GM23338 (cell line): ENCODE results near the gene EXPH5. TPM values are rescaled to one million over a fixed set of nuclear protein-coding genes. Genes with fewer than 3 reads are reported as not detected.

Experiments used
- ATAC-seq: fragments of 200-7000 bp; cut with Tn5 transposase; 3 replicates; pipeline ENCODE4 v1.9.1; 2020
- DNase-seq: peaks from one replicate; pipeline ENCODE4 v3.0.0-alpha.2; 2015; ENCODE audit warnings: low spot score
- H2AFZ ChIP-seq: fragments of 200-600 bp; sonication (generic); 2 replicates; pipeline ENCODE4 v1.8.0; 2016; ENCODE audit warnings: antibody characterized with exemption, mild to moderate bottlenecking, moderate library complexity
- H3F3A ChIP-seq: fragments of 200-600 bp; sonication (generic); replicated peaks from 2 replicates; pipeline ENCODE4 v1.8.0; 2017; ENCODE audit warnings: antibody characterized with exemption, mixed run types, low read depth
- H3K27ac ChIP-seq: fragments of 200-600 bp; sonication (generic); 2 replicates; pipeline ENCODE4 v1.6.1; 2016; ENCODE audit warnings: low read depth
- H3K27me3 ChIP-seq: fragments of 200-600 bp; sonication (generic); 2 replicates; pipeline ENCODE4 v1.8.0; 2016; ENCODE audit warnings: mild to moderate bottlenecking, mixed run types, moderate library complexity; ENCODE audit not compliant: insufficient read depth
- H3K36me3 ChIP-seq: fragments of 200-600 bp; sonication (generic); 2 replicates; pipeline ENCODE4 v1.8.0; 2016; ENCODE audit warnings: mild to moderate bottlenecking; ENCODE audit not compliant: insufficient read depth
- H3K4me1 ChIP-seq: fragments of 200-600 bp; sonication (generic); 2 replicates; pipeline ENCODE4 v1.8.0; 2016; ENCODE audit warnings: mild to moderate bottlenecking, moderate library complexity; ENCODE audit not compliant: insufficient read depth
- H3K4me2 ChIP-seq: fragments of 200-600 bp; sonication (generic); 2 replicates; pipeline ENCODE4 v1.7.1; 2017; ENCODE audit warnings: mixed run types
- H3K4me3 ChIP-seq: fragments of 200-600 bp; sonication (generic); 2 replicates; pipeline ENCODE4 v1.6.1; 2016; ENCODE audit warnings: mixed run types
- H3K79me2 ChIP-seq: fragments of 200-600 bp; sonication (generic); replicated peaks from 2 replicates; pipeline ENCODE4 v1.8.0; 2017; ENCODE audit warnings: mild to moderate bottlenecking; ENCODE audit not compliant: insufficient read depth
- H3K9me2 ChIP-seq: fragments of 200-600 bp; sonication (generic); 2 replicates; pipeline ENCODE4 v1.8.0; 2017; ENCODE audit not compliant: insufficient read depth
- H4K20me1 ChIP-seq: fragments of 200-600 bp; sonication (generic); replicated peaks from 2 replicates; pipeline ENCODE4 v1.8.0; 2017; ENCODE audit warnings: mild to moderate bottlenecking; ENCODE audit not compliant: insufficient read depth
- H3K27ac Mint-ChIP-seq: 2 replicates; pipeline ENCODE4 v1.8.0; 2020; ENCODE audit warnings: inconsistent platforms, mild to moderate bottlenecking, moderate library complexity, mixed read lengths
- H3K27me3 Mint-ChIP-seq: 3 replicates; pipeline ENCODE4 v1.8.0; 2022; ENCODE audit warnings: low read depth, mild to moderate bottlenecking, moderate library complexity, mixed read lengths, inconsistent platforms; ENCODE audit not compliant: insufficient read depth, poor library complexity
- H3K36me3 Mint-ChIP-seq: 3 replicates; pipeline ENCODE4 v1.8.0; 2021; ENCODE audit warnings: low read depth, mild to moderate bottlenecking, inconsistent platforms, moderate library complexity, mixed read lengths
- H3K4me1 Mint-ChIP-seq: 3 replicates; pipeline ENCODE4 v1.8.0; 2020; ENCODE audit warnings: mild to moderate bottlenecking, inconsistent platforms, mixed read lengths
- H3K4me3 Mint-ChIP-seq: 3 replicates; pipeline ENCODE4 v1.8.0; 2021; ENCODE audit warnings: moderate library complexity, mild to moderate bottlenecking, inconsistent platforms, mixed read lengths
- H3K9me3 Mint-ChIP-seq: 3 replicates; pipeline ENCODE4 v1.8.0; 2020; ENCODE audit warnings: moderate library complexity, mild to moderate bottlenecking, inconsistent platforms, mixed read lengths
- CREB1 ChIP-seq: fragments of 250-450 bp; sonication (Bioruptor Pico); IDR thresholded peaks from 2 replicates; pipeline ENCODE4 v1.5.0; 2020; ENCODE audit warnings: low read depth, mild to moderate bottlenecking, moderate library complexity
- EZH2 ChIP-seq: fragments of 200-600 bp; sonication (generic); IDR thresholded peaks from one replicate; pipeline ENCODE4 v1.8.0; 2017; ENCODE audit warnings: antibody characterized with exemption, mild to moderate bottlenecking, low read depth; ENCODE audit not compliant: unreplicated experiment
- EZH2phosphoT487 ChIP-seq: fragments of 200-600 bp; sonication (generic); IDR thresholded peaks from one replicate; pipeline ENCODE4 v1.8.1; 2018; ENCODE audit warnings: antibody characterized with exemption; ENCODE audit not compliant: unreplicated experiment
- NANOG ChIP-seq: IDR thresholded peaks from 2 replicates; pipeline ENCODE4 v1.6.1; 2016; ENCODE audit warnings: antibody characterized with exemption, borderline replicate concordance
- POLR2AphosphoS5 ChIP-seq: IDR thresholded peaks from 2 replicates; pipeline ENCODE4 v1.6.1; 2016; ENCODE audit warnings: antibody characterized with exemption, low read depth
- REST ChIP-seq: IDR thresholded peaks from one replicate; pipeline ENCODE4 v1.6.1; 2018; ENCODE audit warnings: antibody characterized with exemption; ENCODE audit not compliant: unreplicated experiment
- STAT1 ChIP-seq: IDR thresholded peaks from one replicate; pipeline ENCODE4 v1.6.1; 2016; ENCODE audit warnings: antibody characterized with exemption; ENCODE audit not compliant: unreplicated experiment
- ZNF114 ChIP-seq: fragments of 250-450 bp; sonication (Bioruptor Pico); IDR thresholded peaks from 2 replicates; pipeline ENCODE4 v1.5.0; 2020; ENCODE audit warnings: mild to moderate bottlenecking, moderate library complexity
- ZNF331 ChIP-seq: fragments of 250-450 bp; sonication (Bioruptor Pico); IDR thresholded peaks from 2 replicates; pipeline ENCODE4 v1.5.0; 2020; ENCODE audit warnings: low read depth, mild to moderate bottlenecking, moderate library complexity
- polyA plus RNA-seq: library from polyadenylated mRNA; unstranded; fragments of >200 nt; fragmentation: Nextera tagmentation; extraction: Ambion mirVana; gene quantifications from 2 replicates; pipeline ENCODE4 v1.2.1, GENCODE V29; 2016
- total RNA-seq: library from RNA; depleted of rRNA; stranded (reverse); fragments of >200 nt; shearing (Covaris generic); gene quantifications from 2 replicates; pipeline ENCODE4 v1.2.3, GENCODE V29; 2014
- TF ChIP-seq, protein P1 (sequence below), 2 experiments: fragments of 200-600 bp in 1 of 2; sonication (generic) in 1 of 2; conservative IDR thresholded peaks; 2 replicates each; pipeline versions ENCODE4 v1.5.1 to v1.6.1; 2016 to 2017; ENCODE audit warnings: antibody characterized with exemption in 2 of 2, low read depth in 2 of 2, mild to moderate bottlenecking in 2 of 2, moderate library complexity in 1 of 2
- TF ChIP-seq, protein P2 (sequence below): fragments of 250-450 bp; sonication (Bioruptor Pico); IDR thresholded peaks from 2 replicates; pipeline ENCODE4 v1.5.0; 2020; ENCODE audit warnings: mild to moderate bottlenecking, moderate library complexity

Gene EXPH5
- total and polyA plus RNA-seq, 2 experiments from 2014 or later = 3.6 to 12.6 TPM

- TF ChIP-seq, protein P1, sequence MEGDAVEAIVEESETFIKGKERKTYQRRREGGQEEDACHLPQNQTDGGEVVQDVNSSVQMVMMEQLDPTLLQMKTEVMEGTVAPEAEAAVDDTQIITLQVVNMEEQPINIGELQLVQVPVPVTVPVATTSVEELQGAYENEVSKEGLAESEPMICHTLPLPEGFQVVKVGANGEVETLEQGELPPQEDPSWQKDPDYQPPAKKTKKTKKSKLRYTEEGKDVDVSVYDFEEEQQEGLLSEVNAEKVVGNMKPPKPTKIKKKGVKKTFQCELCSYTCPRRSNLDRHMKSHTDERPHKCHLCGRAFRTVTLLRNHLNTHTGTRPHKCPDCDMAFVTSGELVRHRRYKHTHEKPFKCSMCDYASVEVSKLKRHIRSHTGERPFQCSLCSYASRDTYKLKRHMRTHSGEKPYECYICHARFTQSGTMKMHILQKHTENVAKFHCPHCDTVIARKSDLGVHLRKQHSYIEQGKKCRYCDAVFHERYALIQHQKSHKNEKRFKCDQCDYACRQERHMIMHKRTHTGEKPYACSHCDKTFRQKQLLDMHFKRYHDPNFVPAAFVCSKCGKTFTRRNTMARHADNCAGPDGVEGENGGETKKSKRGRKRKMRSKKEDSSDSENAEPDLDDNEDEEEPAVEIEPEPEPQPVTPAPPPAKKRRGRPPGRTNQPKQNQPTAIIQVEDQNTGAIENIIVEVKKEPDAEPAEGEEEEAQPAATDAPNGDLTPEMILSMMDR (conservative IDR thresholded peaks at IDR 0.05; ENCODE audit: low read depth in 2 of 2) = no peak
- TF ChIP-seq, protein P2, sequence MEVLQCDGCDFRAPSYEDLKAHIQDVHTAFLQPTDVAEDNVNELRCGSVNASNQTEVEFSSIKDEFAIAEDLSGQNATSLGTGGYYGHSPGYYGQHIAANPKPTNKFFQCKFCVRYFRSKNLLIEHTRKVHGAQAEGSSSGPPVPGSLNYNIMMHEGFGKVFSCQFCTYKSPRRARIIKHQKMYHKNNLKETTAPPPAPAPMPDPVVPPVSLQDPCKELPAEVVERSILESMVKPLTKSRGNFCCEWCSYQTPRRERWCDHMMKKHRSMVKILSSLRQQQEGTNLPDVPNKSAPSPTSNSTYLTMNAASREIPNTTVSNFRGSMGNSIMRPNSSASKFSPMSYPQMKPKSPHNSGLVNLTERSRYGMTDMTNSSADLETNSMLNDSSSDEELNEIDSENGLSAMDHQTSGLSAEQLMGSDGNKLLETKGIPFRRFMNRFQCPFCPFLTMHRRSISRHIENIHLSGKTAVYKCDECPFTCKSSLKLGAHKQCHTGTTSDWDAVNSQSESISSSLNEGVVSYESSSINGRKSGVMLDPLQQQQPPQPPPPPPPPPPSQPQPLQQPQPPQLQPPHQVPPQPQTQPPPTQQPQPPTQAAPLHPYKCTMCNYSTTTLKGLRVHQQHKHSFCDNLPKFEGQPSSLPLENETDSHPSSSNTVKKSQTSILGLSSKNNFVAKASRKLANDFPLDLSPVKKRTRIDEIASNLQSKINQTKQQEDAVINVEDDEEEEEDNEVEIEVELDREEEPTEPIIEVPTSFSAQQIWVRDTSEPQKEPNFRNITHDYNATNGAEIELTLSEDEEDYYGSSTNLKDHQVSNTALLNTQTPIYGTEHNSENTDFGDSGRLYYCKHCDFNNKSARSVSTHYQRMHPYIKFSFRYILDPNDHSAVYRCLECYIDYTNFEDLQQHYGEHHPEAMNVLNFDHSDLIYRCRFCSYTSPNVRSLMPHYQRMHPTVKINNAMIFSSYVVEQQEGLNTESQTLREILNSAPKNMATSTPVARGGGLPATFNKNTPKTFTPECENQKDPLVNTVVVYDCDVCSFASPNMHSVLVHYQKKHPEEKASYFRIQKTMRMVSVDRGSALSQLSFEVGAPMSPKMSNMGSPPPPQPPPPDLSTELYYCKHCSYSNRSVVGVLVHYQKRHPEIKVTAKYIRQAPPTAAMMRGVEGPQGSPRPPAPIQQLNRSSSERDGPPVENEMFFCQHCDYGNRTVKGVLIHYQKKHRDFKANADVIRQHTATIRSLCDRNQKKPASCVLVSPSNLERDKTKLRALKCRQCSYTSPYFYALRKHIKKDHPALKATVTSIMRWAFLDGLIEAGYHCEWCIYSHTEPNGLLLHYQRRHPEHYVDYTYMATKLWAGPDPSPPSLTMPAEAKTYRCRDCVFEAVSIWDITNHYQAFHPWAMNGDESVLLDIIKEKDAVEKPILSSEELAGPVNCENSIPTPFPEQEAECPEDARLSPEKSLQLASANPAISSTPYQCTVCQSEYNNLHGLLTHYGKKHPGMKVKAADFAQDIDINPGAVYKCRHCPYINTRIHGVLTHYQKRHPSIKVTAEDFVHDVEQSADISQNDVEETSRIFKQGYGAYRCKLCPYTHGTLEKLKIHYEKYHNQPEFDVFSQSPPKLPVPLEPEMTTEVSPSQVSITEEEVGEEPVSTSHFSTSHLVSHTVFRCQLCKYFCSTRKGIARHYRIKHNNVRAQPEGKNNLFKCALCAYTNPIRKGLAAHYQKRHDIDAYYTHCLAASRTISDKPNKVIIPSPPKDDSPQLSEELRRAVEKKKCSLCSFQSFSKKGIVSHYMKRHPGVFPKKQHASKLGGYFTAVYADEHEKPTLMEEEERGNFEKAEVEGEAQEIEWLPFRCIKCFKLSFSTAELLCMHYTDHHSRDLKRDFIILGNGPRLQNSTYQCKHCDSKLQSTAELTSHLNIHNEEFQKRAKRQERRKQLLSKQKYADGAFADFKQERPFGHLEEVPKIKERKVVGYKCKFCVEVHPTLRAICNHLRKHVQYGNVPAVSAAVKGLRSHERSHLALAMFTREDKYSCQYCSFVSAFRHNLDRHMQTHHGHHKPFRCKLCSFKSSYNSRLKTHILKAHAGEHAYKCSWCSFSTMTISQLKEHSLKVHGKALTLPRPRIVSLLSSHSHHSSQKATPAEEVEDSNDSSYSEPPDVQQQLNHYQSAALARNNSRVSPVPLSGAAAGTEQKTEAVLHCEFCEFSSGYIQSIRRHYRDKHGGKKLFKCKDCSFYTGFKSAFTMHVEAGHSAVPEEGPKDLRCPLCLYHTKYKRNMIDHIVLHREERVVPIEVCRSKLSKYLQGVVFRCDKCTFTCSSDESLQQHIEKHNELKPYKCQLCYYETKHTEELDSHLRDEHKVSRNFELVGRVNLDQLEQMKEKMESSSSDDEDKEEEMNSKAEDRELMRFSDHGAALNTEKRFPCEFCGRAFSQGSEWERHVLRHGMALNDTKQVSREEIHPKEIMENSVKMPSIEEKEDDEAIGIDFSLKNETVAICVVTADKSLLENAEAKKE (CRISPR knock-in tag) = no peak
- TF ChIP-seq CREB1 (CRISPR knock-in tag) = no peak
Observed at GRCh38 chr11:108508653-108509593, 84.6 kb downstream of the EXPH5 start (continued).

GRCh38 chr11:108501396-108501795, 92.2 kb downstream of the EXPH5 start:
- H3K27ac Mint-ChIP-seq = no peak overlapping the region
- H3K4me1 Mint-ChIP-seq = peaks cover 8% of the 10 kb centered on the region; the same call in 2 of the 3 replicates
- no peak for TF ChIP-seq ZNF114 (CRISPR knock-in tag)
- TF ChIP-seq EZH2 = no peak
- no peak for TF ChIP-seq STAT1
- no peak for TF ChIP-seq EZH2phosphoT487
- TF ChIP-seq POLR2AphosphoS5 = no peak
- TF ChIP-seq CREB1 (CRISPR knock-in tag) = no peak
- no peak for TF ChIP-seq ZNF331 (CRISPR knock-in tag)
- TF ChIP-seq REST = no peak
- TF ChIP-seq NANOG = no peak

More at GRCh38 chr11:108501396-108501795, 92.2 kb downstream of the EXPH5 start:
- no peaks in the 10 kb centered on the region for H3K79me2 ChIP-seq
- Mint-ChIP-seq H3K36me3 (no peaks in the 10 kb centered on the region), H3K4me3 (no peak overlapping the region), H3K9me3 (no peaks in the 10 kb centered on the region), H3K27me3 (peaks cover 16% of the 10 kb centered on the region)
- peaks cover 4% of the 10 kb centered on the region; the same call in 1 of the 2 replicates for H3K27me3 ChIP-seq
- H3K9me2 ChIP-seq = no peaks in the 10 kb centered on the region
- no peak overlapping the region for H3K27ac ChIP-seq
- ATAC-seq (no peak), DNase-seq (no peak)
- H3F3A ChIP-seq = 0 out of 2 replicates have a peak, but pooled peaks cover 4% of the 10 kb centered on the region
- H3K4me1 ChIP-seq = peaks cover 9% of the 10 kb centered on the region
- H4K20me1 ChIP-seq = no peaks in the 10 kb centered on the region
- no peak overlapping the region for H2AFZ ChIP-seq
- no peaks in the 10 kb centered on the region for H3K36me3 ChIP-seq
- no peak overlapping the region for H3K4me3 ChIP-seq
- H3K4me2 ChIP-seq = no peak overlapping the region
